HG02763 (cell line): ENCODE results near the gene SLC38A9.
"Not testable (repeated sequence)": the region's sequence is repeated elsewhere in the genome, so short reads cannot be mapped to it uniquely, and the experiment has no call there.

ENCODE experiments used
- ATAC-seq: cut with Tn5 transposase; IDR thresholded peaks from one replicate; pipeline ENCODE4 v1.9.1; 2021; ENCODE audit warnings: mild to moderate bottlenecking, moderate library complexity; ENCODE audit not compliant: unreplicated experiment

SLC38A9 gene

DNA sequence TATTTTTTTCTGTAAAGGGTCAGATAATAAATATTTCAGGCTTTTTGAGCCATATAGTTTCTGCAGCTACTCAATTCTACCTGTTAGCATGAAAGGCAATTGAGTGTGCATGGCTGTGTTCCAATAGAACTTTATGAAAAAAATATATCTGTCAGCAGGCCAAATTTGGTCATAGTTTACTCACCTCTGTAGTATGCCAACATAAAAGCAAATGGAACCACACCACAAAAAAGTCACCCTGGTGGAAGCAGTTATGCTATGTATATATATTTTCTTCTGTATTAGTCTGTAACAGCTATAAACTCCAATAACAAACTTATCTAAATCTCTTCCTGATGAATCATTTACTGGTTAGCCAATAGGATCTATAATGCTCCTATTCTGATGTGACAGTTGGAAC, 3.4 kb downstream of the SLC38A9 start:
- ATAC-seq, result no peak

DNA sequence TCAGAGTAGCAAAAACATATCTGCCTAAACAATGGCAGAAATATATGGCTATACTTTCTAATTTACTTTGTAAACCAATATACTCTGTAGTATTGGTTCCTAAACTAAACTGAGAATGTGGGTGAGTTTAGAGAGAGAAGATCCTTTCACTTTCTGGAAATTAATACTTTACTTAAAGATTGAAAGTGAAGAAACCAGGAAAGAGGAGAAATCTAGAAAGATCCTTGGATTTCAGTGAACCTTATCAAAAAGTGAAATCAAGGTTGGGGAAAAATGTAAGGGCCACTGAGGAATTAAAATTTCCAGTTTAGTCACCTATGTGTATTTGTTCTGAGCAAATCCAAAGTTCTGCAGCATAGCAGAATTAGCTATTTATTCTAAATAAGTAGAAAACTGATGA, 5.9 kb downstream of the SLC38A9 start:
- ATAC-seq, result no peak

- ATAC-seq, result no peak
These were observed 9.4 kb downstream of the SLC38A9 start for GRCh38 chr5:55702598-55703345.

DNA sequence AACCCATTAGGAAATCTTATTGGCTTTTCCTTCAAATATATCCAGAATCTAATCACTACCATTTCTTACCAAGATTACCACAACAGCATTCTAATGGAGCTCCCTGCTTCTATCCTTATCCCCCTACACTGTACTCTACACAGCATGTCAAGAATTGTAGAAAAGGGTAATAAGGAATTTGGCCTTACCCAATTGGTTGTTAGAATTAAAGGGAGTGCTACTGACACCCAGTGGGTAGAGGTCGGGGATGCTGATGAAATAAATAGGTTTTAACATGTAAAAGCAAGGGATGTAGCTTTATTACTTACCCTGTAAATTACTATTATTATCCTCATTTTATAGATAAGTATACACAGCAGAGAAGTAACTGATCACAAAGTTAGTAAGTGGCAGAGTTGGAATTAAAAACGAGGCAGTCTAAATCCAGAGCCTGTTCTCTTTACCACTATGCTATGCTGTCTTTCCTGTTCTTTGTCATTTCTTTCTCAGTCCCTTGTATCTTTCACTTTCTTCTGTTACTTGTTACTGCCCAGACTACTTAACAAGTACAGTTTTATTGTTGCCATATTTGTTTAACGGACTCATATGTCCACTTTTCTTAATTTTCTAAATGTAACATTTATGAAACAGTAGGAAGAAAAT, 10.5 kb downstream of the SLC38A9 start:
- no peak for ATAC-seq

DNA sequence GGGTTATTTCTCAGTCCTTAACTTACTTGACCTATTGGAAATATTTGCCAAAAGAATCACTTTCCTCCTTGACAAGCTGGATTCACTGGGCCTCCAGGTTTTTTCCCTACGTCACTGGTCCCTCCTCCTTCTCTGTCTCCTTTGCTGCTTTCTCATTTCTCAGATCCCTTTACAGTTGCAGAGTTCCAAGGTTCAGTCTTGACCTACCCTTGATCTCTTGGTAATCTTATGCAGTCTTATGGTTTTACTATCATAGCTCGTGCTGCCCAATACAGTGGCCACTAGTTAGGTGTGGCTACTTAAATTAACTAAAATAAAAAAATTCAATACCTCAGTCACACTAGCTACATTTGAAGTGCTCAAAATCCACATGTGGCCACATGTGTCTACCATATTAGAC, 11.4 kb downstream of the SLC38A9 start:
- no peak for ATAC-seq

DNA sequence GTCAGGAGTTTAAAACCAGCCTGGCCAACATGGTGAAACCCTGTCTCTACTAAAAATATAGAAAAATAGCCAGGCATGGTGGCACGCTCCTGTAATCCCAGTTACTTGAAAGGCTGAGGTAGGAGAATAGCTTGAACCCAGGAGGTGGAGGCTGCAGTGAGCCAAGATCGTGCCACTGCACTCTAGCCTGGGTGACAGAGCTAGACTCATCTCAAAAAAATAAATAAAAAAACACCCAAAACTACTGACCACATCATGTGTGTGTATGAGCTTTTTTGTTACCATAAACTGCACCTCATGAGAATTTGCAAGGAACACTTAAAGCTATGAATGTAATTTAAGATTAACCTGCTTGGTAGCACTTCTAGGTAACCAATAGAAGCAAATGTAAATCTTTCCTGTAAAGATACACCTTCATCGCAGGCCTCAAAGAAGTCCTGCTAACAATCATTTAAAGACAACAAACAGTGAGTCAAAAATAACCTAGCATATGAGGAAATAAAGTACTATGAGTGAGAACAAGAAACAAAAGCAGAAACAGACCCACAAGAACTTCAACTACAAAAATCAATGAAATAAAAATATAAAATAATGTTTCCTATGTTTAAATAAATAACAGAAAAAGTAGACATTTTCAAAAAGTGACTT, 13.0 kb downstream of the SLC38A9 start:
- no peak for ATAC-seq

GRCh38 chr5:55696704-55697103, 15.4 kb downstream of the SLC38A9 start:
- not testable (repeated sequence) for ATAC-seq

- no peak for ATAC-seq
These were observed 17.8 kb downstream of the SLC38A9 start for GRCh38 chr5:55694152-55694830.

DNA sequence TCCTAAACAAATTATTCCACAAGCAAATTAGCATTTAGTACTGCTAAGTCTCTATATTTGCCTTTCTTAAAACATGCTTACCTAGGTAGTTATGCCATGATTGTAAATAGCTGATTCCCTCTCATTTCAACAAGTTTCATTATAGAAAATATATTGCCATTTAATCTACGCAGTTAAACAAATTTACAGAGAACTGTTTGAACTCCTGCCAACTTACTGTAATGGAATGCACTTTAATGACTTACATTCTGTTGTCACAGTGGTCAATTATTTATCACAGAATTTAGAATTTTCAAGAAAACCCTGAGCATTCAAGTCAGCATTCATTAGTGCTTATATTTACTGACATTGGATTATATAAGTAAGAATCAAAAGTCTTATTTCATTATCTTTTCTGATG, 19.6 kb downstream of the SLC38A9 start:
- no peak for ATAC-seq

DNA sequence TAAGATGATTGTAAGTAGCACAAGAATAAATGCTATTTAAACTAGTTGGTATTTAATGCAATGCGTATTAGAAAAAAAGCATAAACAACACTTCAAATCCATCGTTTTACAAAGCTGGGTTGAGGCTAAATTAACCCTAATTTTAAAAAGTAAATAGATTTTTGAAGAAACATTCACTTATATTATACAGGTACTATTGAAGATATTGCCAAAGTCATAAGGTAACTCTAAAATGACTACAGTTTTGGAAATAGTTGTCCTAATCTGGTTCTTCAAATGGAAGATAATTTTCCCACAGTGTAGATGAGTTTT, 20.1 kb downstream of the SLC38A9 start:
- ATAC-seq, result no peak

DNA sequence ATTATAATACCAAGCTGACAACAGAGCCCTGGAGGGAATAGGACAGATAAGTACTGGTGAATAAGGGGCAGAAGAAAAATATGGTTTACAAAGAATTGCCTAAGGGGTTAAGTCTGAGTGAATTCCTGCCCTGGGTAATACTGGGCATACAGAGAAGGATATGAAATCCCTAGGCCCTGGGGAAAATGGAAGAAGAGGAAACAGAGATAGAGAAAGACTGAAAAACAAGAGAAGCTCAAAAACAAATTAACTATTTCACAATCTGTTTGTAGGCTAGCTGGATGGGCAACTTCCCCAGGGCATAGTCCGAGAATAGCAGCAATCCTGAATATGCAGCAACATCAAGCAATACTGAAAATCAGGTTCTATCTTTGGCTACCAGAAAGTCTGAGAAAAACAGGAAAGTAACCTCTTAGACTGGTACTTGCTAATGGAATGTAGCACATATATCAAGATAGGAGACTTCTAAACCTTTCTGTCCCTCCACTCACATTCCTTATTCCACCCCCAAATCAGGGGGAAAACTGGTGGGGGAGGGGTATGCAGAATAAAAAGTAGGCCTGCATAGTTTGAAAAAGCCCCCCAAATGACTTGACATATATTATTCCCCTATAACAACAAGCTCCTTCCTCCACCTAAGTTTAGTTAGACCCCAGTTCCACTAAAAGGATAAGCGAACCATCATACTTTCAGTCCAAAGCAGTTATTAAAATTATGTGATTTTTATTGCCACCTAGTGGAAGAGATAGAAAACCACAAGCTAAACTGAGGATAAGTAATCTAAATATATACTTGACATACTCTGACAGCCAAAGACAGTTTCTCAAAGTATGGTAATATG, 20.6 kb downstream of the SLC38A9 start:
- ATAC-seq, result no peak

- no peak for ATAC-seq
These were observed 30.1 kb downstream of the SLC38A9 start for GRCh38 chr5:55682071-55682470.

GRCh38 chr5:55681301-55681700, 30.8 kb downstream of the SLC38A9 start:
- ATAC-seq, result no peak

DNA sequence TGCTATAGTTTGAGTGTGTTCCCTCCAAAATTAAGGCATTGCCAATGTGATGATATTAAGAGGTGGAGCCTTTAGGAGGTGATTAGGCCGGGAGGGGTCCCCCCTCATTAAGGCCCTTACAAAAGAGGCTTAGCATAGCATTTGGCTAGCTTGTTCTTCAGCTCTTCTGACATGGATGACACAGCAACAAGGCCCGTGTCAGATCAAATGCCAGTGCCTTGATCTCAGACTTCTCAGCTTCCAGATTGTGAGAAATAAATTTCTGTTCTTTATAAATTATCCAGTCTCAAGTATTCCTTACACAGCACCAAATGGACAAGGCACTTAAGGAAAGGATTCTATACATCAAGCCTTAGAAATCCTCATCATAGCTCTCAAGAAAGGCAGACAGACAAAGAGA, 31.8 kb downstream of the SLC38A9 start:
- no peak for ATAC-seq

GRCh38 chr5:55679556-55679955, 32.6 kb downstream of the SLC38A9 start:
- ATAC-seq, result no peak

DNA sequence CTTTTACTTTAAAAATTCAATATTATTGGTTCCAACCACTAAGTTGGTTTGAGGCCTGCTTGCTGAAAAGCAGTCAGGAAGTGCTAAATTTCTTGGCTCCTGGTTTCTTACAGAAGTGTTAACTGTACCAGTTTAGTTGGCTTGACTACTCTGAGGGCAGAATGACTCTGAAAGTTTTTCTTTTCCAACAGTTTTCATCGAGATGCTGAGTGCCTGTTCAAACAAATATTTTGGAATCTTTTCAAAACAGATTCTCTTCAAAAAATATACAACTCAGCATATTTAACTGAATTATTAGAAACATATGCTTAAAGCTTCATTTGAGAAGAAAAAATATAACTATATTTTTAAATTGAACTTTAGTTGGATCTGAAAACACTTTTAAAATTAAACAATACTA, 37.0 kb downstream of the SLC38A9 start:
- ATAC-seq, result no peak

- ATAC-seq, result no peak
These were observed 37.8 kb downstream of the SLC38A9 start for GRCh38 chr5:55674340-55674739.

DNA sequence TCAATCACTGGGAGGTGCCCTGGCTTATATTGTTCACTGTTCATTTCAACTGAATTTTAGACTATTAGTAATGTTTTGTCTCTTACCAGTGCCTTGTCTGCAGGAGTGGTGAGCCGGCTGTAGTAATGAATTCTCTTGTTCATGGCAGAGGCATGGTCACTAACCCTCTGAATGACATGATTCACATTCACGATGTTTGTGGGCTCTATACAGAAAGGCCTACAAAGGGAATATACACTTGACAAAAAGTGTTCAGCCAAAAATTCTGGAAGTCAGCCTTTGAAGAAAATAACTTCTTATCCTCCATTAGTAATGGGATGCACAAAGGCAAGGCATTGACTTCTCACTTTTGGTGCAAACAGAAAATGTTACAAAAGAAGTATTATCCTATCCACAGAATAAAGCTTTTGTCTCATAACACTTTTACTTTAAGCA, 39.6 kb downstream of the SLC38A9 start:
- no peak for ATAC-seq

DNA sequence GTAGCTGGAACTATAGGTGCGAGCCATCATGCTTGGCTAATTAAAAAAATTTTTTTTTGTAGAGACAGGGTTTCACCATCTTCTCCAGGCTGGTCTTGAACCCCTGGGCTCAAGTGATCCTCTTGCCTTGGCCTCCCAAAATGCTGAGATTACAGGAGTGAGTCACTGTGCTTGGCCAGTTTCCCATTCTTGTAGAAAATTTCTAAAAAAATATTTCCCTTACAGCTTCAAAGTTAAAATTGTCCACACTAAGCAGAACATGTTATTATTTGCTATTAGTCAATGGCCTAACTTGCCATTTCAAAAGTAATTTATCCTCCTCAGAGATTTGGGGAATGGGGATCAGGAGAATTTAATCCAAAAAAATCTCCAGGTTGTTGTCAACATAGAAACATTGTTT, 40.1 kb downstream of the SLC38A9 start:
- no peak for ATAC-seq

DNA sequence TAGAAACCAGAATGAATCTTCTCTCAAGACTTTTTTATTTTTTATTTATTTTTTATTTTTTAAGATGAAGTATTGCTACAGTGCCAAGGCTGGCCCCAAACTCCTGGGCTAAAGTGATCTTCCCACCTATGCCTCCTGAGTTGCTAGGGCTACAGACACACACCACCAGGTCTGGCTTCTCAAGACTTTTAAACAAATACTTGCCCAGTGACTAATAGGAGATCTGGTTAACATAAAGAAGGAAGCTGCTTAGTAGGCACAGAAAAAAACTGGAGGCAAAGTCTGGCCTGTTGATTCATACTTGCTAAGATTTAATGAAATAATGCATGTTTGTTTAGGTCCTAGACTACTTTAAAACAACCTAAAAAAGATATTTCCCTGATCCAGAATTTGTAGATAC, 43.8 kb downstream of the SLC38A9 start:
- ATAC-seq, result no peak

DNA sequence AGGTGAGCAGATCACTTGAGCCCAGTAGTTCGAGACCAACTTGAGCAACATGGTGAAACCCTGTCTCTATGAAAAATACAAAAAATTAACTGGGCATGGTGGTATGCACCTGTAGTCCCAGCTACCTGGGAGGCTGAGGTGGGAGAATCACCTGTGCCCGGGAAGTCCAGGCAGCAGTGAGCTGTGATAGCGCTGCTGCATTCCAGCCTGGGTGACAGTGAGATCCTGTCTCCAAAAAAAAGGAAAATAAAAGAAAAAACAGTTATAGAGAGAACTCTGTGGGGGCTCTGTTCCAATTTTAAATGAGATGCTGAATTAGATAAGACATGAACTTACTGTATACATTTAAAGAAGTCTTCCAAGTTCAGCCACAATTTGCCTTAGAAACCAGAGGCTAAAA, 44.2 kb downstream of the SLC38A9 start:
- ATAC-seq, result no peak
